PFSK-1 (cell line): ENCODE results near the gene GPX8.

Experiments
- POLR2AphosphoS5 ChIP-seq: IDR thresholded peaks from 2 replicates; pipeline ENCODE4 v1.6.1; 2012; ENCODE audit warnings: low read depth, mild to moderate bottlenecking, control low read depth, low read length, moderate library complexity
- REST ChIP-seq, 2 experiments: IDR thresholded peaks; 2 replicates each; pipeline versions ENCODE4 v1.6.1 to v1.8.0; 2011 to 2012; ENCODE audit warnings: low read depth in 2 of 2, low read length in 2 of 2, control low read depth in 1 of 2, inconsistent platforms in 1 of 2, mild to moderate bottlenecking in 1 of 2, moderate library complexity in 1 of 2; ENCODE audit not compliant: insufficient read depth in 1 of 2
- SIN3A ChIP-seq: IDR thresholded peaks from 2 replicates; pipeline ENCODE4 v1.6.1; 2012; ENCODE audit warnings: mild to moderate bottlenecking, low read length, moderate library complexity, borderline replicate concordance; ENCODE audit not compliant: insufficient read depth
- TAF1 ChIP-seq: IDR thresholded peaks from 2 replicates; pipeline ENCODE4 v1.6.1; 2012; ENCODE audit warnings: low read length, control low read depth, borderline replicate concordance; ENCODE audit not compliant: insufficient read depth

GRCh38 chr5:55187370-55187769 lies 27.4 kb downstream of the GPX8 start:
- TF ChIP-seq POLR2AphosphoS5 (no peak), TAF1 (no peak), REST (IDR thresholded peaks at IDR 0.05; ENCODE audit: insufficient read depth in 1 of 2, low read depth in 2 of 2, low read length in 2 of 2) (no peak), SIN3A (no peak)
